Measurements from ENCODE around the gene ARFGAP3. TPM values are rescaled to one million over a fixed set of nuclear protein-coding genes. Genes with fewer than 3 reads are reported as not detected.

ARFGAP3 gene
- total RNA-seq, 6 donors from 2014 or later, result 25.9 to 60.8 (median 41.9) TPM

GRCh38 chr22:42813501-42813900 is 43.6 kb downstream of the ARFGAP3 start:
- peaks cover 0 to 81% (median 34%) of the 10 kb centered on the region in 4 donors for H3K36me3 ChIP-seq
- ATAC-seq (ENCODE audit: low FRiP score in 2 of 2) (no peak), DNase-seq (no peak)
- H3K27me3 ChIP-seq, result no peaks in the 10 kb centered on the region
- H3K9me3 ChIP-seq, result no peaks in the 10 kb centered on the region
- H3K4me1 ChIP-seq, result peaks cover 0 to 19% (median 7%) of the 10 kb centered on the region in 4 donors
- WGBS, 2 donors, result 80 to 87% methylated on average over 7 of the region's 7 CpGs
- no peak overlapping the region for H3K4me3 ChIP-seq
- TF ChIP-seq CTCF (IDR thresholded peaks at IDR 0.05), result no peak
- TF ChIP-seq EP300 (IDR thresholded peaks at IDR 0.05), result no peak
- no peak for TF ChIP-seq POLR2AphosphoS5 (IDR thresholded peaks at IDR 0.05)
- no peak for TF ChIP-seq POLR2A (IDR thresholded peaks at IDR 0.05)
- H3K27ac ChIP-seq, result no peak overlapping the region

GRCh38 chr22:42811459-42811858 is 45.6 kb downstream of the ARFGAP3 start:
- TF ChIP-seq EP300 (IDR thresholded peaks at IDR 0.05) (no peak), CTCF (IDR thresholded peaks at IDR 0.05) (no peak), POLR2A (IDR thresholded peaks at IDR 0.05) (no peak), POLR2AphosphoS5 (IDR thresholded peaks at IDR 0.05) (no peak)
- Histone ChIP-seq H3K27me3 (no peaks in the 10 kb centered on the region), H3K27ac (no peak overlapping the region), H3K4me3 (no peak overlapping the region), H3K9me3 (no peaks in the 10 kb centered on the region), H3K36me3 (peaks cover 11 to 91% (median 46%) of the 10 kb centered on the region in 4 donors), H3K4me1 (peaks cover 13 to 29% (median 23%) of the 10 kb centered on the region in 4 donors)
- DNase-seq (no peak), ATAC-seq (ENCODE audit: low FRiP score in 2 of 2) (no peak)
- 86 to 94% methylated on average over 2 of the region's 2 CpGs for WGBS, 2 donors

GRCh38 chr22:42808521-42808920 is 48.6 kb downstream of the ARFGAP3 start:
- Histone ChIP-seq H3K27me3 (no peaks in the 10 kb centered on the region), H3K27ac (peak overlapping the region in 2 of 4 donors; percentile 64 to 85), H3K4me3 (no peak overlapping the region), H3K4me1 (peaks cover 37 to 42% (median 40%) of the 10 kb centered on the region in 4 donors), H3K9me3 (no peaks in the 10 kb centered on the region), H3K36me3 (peaks cover 13 to 86% (median 50%) of the 10 kb centered on the region in 4 donors)
- no peak for ATAC-seq (ENCODE audit: low FRiP score in 2 of 2)
- TF ChIP-seq POLR2AphosphoS5 (IDR thresholded peaks at IDR 0.05), result peak in 1 of 2 donors; percentile 29
- TF ChIP-seq EP300 (IDR thresholded peaks at IDR 0.05), result no peak
- DNase-seq, result no peak
- WGBS, 2 donors, result 59 to 78% methylated on average over 3 of the region's 3 CpGs

GRCh38 chr22:42807185-42807584 is 49.9 kb downstream of the ARFGAP3 start:
- TF ChIP-seq EP300 (IDR thresholded peaks at IDR 0.05), result no peak
- no peak for TF ChIP-seq POLR2AphosphoS5 (IDR thresholded peaks at IDR 0.05)
- TF ChIP-seq CTCF (IDR thresholded peaks at IDR 0.05), result no peak
- TF ChIP-seq POLR2A (IDR thresholded peaks at IDR 0.05), result no peak
- H3K9me3 ChIP-seq, result no peaks in the 10 kb centered on the region
- peak in 1 of 2 donors; percentile 59 for DNase-seq
- no peaks in the 10 kb centered on the region for H3K27me3 ChIP-seq
- ATAC-seq (ENCODE audit: low FRiP score in 2 of 2), result no peak
- peaks cover 13 to 84% (median 50%) of the 10 kb centered on the region in 4 donors for H3K36me3 ChIP-seq
- 93 to 100% methylated on average over 3 to 6 of the region's 6 CpGs for WGBS, 2 donors
- H3K4me1 ChIP-seq, result peaks cover 43 to 49% (median 45%) of the 10 kb centered on the region in 4 donors
- peak overlapping the region; percentile 60 to 88 (median 85) for H3K27ac ChIP-seq
- no peak overlapping the region for H3K4me3 ChIP-seq

- no peak for DNase-seq
- Histone ChIP-seq H3K36me3 (peaks cover 13 to 87% (median 52%) of the 10 kb centered on the region in 4 donors), H3K9me3 (no peaks in the 10 kb centered on the region), H3K27me3 (no peaks in the 10 kb centered on the region), H3K4me1 (peaks cover 43 to 49% (median 45%) of the 10 kb centered on the region in 4 donors), H3K27ac (peak overlapping the region; percentile 60 to 88 (median 85)), H3K4me3 (no peak overlapping the region)
- TF ChIP-seq CTCF (IDR thresholded peaks at IDR 0.05) (no peak), POLR2A (IDR thresholded peaks at IDR 0.05) (no peak)
- 77 to 97% methylated on average over 6 to 14 of the region's 15 CpGs for WGBS, 2 donors
- ATAC-seq (ENCODE audit: low FRiP score in 2 of 2), result no peak
Measured at GRCh38 chr22:42805998-42806830, 50.9 kb downstream of the ARFGAP3 start.

Measured in upper lobe of left lung (tissue), 6 donors.